ENCODE results near the gene MAP7D1. TPM values are rescaled to one million over a fixed set of nuclear protein-coding genes. Genes with fewer than 3 reads are reported as not detected.

MAP7D1 gene
- total and polyA plus RNA-seq, 10 of the 15 experiments (the other 5 are each of a cell fraction or from before 2014, with no cell fraction given), result 4.4 to 97.6 (median 24.2) TPM

GRCh38 chr1:36149237-36149972 is 6.6 kb upstream of the MAP7D1 start, which contains the start of gene TRAPPC3 (continued):
- TF ChIP-seq ZNF687 (IDR thresholded peaks at IDR 0.05) (0 out of 2 replicates have a peak, but pooled peaks have one; percentile 4), TCF7 (IDR thresholded peaks at IDR 0.05; ENCODE audit: borderline replicate concordance) (no peak), ZNF384 (IDR thresholded peaks at IDR 0.05; ENCODE audit: borderline replicate concordance, low read depth, low read length) (no peak), MXI1 (IDR thresholded peaks at IDR 0.05; ENCODE audit: low read depth, low read length) (peak; percentile 89), RELA (IDR thresholded peaks at IDR 0.05; ENCODE audit: borderline replicate concordance, partially characterized antibody) (peak; percentile 98), HDGF (IDR thresholded peaks at IDR 0.05) (peak; percentile 94), ATF2 (IDR thresholded peaks at IDR 0.05; ENCODE audit: low read length) (no peak), ZNF207 (IDR thresholded peaks at IDR 0.05; ENCODE audit: borderline replicate concordance) (peak; percentile 86; the same call in 1 of the 2 replicates), IRF3 (IDR thresholded peaks at IDR 0.05) (no peak), NFYA (IDR thresholded peaks at IDR 0.05; ENCODE audit: borderline replicate concordance, low read depth, low read length) (no peak), MYC (IDR thresholded peaks at IDR 0.05; ENCODE audit: insufficient read depth, insufficient read length, insufficient replicate concordance, low read length, severe bottlenecking) (peak; percentile 30), POLR2AphosphoS2 (IDR thresholded peaks at IDR 0.05; ENCODE audit: low read depth, low read length) (no peak; the same call in 1 of the 2 replicates), SMARCA5 (IDR thresholded peaks at IDR 0.05) (0 out of 2 replicates have a peak, but pooled peaks have one; percentile 10), ELK1 (IDR thresholded peaks at IDR 0.05; ENCODE audit: low read depth, low read length) (no peak; the same call in 1 of the 2 replicates), SIN3A (IDR thresholded peaks at IDR 0.05; ENCODE audit: low read depth, low read length) (peak; percentile 57; the same call in 1 of the 2 replicates), HCFC1 (IDR thresholded peaks at IDR 0.05; ENCODE audit: low read length) (peak; percentile 98), SMAD5 (IDR thresholded peaks at IDR 0.05; ENCODE audit: low read depth) (no peak; the same call in 1 of the 2 replicates), CREM (IDR thresholded peaks at IDR 0.05; ENCODE audit: low read depth) (peak; percentile 94), KDM1A (IDR thresholded peaks at IDR 0.05; ENCODE audit: borderline replicate concordance) (no peak), PAX5 (IDR thresholded peaks at IDR 0.05; ENCODE audit: borderline replicate concordance, low read depth, low read length) (peak; percentile 18; the same call in 1 of the 2 replicates), CBFB (IDR thresholded peaks at IDR 0.05; ENCODE audit: low read depth) (no peak), RUNX3 (IDR thresholded peaks at IDR 0.05; ENCODE audit: low read length) (no peak), CHD4 (IDR thresholded peaks at IDR 0.05) (no peak), GATAD2B (conservative IDR thresholded peaks at IDR 0.05; ENCODE audit: low read depth) (0 out of 2 replicates have a peak, but pooled peaks have one; percentile 20)
